GM18517 (cell line): ENCODE data around the gene ZNF714.
A peak's percentile ranks its signal among the peaks of the same experiment; 100 is the strongest.

ENCODE experiments used
- ATAC-seq: cut with Tn5 transposase; IDR thresholded peaks from one replicate; pipeline ENCODE4 v1.9.1; 2021; ENCODE audit warnings: mild to moderate bottlenecking, moderate library complexity; ENCODE audit not compliant: unreplicated experiment

The ZNF714 gene

DNA sequence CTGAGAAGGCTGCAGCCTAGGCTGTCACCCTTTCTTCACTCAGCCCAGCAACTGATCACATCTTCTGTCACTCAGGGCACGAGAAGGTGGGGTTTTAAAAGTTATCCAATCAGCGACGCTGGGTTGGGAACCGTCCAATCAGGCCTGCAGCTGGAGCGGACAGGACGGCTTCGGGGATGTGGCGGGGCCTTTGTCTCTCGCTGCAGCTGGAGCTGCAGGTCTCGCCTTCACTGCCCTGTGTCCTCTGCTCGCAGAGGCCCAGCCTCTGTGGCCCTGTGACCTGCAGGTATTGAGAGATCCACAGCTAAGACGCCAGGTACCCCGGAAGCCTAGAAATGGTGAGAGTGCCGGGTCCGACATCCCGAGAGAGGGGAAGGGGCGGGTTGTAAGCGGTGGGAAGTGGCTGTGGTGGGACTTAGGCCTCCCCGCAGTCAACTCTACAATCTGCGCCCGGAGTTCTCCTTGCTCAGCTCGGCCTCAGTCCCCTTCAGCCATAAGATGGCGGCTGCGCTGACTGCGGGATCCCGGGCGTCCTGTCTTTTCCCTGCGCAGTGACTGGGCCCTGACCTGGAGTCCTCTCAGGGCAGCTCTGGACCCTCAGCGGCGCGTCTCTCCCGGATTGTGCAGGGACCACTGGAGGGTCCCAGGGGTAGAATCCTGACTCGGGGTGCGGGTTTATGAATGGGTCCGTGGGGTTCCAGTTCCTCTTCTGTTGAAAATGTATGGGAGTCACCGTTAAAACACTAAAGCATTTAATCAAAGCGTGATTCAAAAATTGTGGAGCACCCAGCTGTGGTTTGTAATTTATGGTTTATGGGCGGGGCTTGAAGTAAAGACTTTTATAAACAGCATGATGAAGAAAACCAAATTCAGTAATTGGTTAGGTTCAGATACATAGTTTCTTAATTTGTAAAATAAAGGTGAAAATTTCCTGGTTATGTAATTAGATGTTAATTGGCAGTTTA is at the start of gene ZNF714:
ZNF714 (plus strand) TSS at position 193 of the 965 bp plus-strand sequence. CDS start 16,066 bp downstream, outside the sequence.
- peak; percentile 98 for ATAC-seq

- ATAC-seq: no peak
Observed at GRCh38 chr19:21045028-21045427, 37.0 kb upstream of the ZNF714 start.

DNA sequence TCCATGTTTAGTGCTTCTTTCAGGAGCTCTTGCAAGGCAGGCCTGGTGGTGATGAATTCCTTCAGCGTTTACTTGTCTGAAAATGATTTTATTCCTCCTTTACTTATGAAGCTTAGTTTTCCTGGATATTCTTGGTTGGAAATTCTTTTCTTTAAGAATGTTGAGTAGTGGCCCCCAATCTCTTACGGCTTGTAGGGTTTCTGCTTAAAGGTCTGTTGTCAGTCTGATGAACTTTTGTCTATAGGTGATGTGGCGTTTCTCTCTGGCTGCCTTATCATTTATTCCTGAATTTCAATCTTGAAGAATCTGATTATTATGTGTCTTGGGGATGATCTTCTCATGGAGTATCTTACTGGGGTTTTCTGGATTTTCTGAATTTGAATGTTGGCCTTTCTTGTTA is 35.5 kb upstream of the ZNF714 start:
- ATAC-seq: no peak

DNA sequence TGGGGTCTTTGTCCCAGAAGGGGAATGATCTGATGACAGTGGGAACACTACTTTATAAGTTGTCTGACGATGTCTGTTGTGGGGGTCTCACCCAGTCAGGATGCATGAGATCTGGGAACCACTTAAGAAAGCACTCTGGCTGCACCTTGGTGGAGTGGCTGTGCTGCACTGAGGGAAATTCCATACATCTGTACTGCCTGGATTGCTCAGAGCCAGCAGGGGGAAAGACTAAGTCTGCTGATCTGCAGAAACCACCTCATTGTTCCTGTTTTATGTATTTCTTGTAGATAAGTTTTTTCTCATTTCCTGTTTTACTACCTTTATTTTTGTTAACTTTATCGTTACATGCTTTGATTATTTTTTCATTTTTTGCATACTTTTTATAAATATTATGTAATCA is 34.3 kb upstream of the ZNF714 start:
- ATAC-seq: no peak

GRCh38 chr19:21052902-21053301 is 29.1 kb upstream of the ZNF714 start:
- ATAC-seq: no peak

GRCh38 chr19:21065336-21065735 is 16.7 kb upstream of the ZNF714 start:
- ATAC-seq: no peak

DNA sequence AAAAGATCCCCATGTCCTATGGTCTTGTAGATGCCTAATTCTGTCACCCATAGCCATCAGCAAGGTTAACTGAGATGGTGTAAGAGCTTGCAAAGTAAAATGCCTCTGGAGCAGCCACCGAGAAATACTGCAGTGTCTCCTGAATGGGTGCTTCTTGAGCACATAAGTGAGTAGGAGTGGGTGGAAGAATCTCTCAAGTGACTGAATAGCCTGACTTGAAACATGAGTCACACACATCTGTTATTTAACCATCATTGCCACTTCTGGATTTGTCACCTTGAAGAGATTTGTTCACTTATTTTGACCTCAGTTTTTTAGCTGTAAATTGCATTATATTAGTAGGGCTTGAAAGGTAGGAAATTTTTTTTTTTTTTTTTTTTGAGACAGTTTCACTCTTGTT is 2.3 kb downstream of the ZNF714 start:
- no peak for ATAC-seq

DNA sequence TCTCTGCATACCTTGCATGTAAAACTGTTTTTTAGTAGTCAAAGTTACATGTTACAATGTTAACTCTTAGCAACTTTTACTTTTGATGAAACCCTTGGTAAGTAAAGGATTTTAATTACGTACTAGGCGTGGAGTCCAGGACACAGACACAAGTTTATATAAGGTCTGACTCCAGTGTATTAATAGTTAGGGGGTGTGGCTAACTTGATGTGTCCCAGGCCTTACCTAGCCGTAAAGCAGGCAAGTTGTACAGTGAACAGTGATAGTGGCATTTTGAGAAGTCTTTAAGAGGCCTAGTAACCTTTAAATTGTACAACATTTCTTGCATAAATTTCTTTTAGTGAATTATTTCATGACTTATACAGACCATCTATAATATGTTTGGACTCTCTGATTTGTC is 5.9 kb downstream of the ZNF714 start:
- ATAC-seq: no peak

DNA sequence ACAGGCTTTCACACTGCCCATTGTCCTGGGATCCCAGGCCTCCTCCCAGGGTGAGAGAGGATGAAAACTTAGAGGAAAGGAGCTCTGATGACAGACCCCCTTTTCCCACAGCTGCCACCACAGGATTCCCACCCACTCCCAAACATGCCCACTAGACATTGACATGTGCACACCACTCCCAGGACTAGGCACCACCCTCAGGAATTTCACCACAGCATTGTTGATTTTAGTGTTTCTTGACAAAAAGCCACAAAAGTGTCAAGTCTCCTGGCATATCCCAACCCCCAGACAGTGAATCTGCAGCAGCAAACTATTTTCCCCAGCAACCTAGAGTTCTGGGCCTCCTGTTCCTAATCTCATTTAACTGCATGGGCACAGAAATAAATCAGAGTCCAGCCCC is 10.1 kb downstream of the ZNF714 start:
- ATAC-seq: no peak

- no peak for ATAC-seq
Observed at GRCh38 chr19:21094347-21095025, 12.5 kb downstream of the ZNF714 start.

DNA sequence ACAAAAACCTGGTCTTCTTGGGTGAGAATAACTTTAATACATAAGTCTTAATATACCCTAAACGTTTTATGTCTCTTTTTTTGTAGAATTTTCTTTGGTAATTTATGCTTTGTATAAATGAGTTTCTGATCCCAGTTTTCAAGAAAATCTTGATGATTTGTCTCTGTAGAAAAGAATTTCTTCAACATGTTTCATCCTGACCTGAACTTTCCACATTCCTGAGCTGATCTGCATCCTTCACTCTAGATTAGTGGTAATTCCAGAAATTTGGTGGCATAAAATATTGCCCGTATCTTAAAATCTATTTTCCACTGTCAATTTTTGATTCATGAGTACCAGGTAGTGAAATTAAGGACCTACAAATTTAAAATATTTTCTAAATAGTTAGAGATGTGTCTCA is 16.3 kb downstream of the ZNF714 start:
- ATAC-seq: no peak

DNA sequence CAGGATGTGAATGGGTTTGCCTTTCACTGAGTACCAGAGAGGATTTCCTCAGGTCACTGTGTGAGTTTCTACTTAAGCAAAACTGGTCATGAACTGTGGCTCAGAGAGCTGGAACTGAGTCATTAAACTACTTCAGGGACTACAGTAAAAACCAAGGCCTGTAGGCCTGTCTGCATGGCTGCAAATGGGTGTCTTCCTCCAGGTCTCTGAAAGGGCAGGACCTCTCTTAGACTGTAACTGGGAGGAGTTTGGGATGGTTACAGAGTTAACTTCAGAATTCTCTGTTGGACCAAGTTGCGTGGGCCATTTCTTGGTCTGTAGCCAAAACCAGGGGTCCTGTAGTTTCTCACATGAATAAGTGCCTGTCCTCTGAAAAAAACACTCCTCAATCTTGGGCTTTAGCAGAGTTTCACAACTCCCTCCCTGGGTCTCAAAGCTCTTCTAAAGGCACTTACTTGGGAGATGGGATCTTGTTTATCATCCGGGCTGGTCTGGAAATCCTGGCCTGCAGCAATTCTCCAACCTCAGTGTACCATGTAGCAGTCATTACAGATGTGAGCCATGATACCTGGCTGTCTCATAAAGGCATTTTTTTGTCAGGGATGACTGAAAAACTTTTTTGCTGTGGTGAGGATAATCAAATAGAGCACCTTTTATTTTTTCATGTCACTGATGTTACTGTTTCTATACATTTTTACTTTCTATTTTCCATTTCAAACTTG is 19.7 kb downstream of the ZNF714 start:
- no peak for ATAC-seq

GRCh38 chr19:21109116-21109515 is 27.1 kb downstream of the ZNF714 start:
- no peak for ATAC-seq

DNA sequence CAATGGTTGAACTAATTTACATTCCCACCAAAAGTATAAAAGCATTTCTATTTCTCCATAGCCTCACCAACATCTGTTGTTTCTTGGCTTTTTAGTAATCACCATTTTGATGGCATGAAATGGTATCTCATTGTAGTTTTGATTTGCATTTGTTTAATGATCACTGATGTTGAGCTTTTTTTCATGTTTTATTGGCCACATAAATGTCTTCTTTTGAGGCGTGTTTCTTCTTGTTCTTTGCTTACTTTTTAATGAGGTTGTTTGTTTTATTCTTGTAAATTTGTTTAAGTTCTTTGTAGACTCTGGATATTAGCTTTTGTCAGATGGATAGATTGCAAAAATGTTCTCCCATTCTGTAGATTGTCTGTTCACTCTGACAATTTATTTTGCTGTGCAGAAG is 28.2 kb downstream of the ZNF714 start:
- no peak for ATAC-seq

GRCh38 chr19:21115430-21115829 is 33.4 kb downstream of the ZNF714 start:
- ATAC-seq: no peak

GRCh38 chr19:21117041-21117907 is 35.3 kb downstream of the ZNF714 start:
- ATAC-seq: no peak

GRCh38 chr19:21126078-21126477 is 44.1 kb downstream of the ZNF714 start:
- ATAC-seq: no peak

DNA sequence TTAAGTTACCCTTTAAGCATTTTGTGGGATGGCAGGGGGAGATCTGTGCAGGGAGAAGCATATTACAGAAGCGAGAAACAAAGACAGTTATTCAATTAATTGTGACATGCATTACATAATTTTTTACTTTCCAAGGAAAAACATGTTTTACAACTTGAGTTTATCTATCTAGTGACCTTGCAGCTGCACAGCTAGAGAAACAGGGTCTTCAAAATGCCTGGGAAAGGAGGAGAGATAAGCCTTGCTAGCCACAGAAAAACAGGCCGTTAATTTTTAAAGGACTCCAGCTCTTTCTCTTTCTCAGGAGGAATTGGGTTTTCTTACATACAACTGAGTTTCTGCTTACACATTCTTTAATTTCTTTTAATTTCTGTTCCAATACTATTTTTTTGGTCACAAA is 45.0 kb downstream of the ZNF714 start:
- ATAC-seq: no peak

DNA sequence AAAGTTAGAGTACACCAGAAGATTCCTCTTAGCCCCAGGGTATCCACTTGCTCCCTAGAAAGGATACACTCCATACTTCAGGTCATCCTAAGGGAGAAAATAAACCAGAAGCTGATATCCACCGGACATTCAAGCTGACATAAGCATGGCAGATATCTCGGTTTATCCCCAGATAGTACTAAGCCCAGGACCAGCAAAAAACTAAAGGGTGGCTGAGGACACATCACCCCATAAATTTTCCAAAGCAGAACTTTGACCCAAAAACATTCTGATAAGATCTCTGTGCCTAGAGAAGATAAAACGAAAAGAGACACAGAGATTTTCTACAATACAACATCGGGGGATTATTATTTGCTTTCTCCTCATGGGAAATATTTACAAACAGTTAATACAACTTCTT is 45.9 kb downstream of the ZNF714 start:
- ATAC-seq: no peak

DNA sequence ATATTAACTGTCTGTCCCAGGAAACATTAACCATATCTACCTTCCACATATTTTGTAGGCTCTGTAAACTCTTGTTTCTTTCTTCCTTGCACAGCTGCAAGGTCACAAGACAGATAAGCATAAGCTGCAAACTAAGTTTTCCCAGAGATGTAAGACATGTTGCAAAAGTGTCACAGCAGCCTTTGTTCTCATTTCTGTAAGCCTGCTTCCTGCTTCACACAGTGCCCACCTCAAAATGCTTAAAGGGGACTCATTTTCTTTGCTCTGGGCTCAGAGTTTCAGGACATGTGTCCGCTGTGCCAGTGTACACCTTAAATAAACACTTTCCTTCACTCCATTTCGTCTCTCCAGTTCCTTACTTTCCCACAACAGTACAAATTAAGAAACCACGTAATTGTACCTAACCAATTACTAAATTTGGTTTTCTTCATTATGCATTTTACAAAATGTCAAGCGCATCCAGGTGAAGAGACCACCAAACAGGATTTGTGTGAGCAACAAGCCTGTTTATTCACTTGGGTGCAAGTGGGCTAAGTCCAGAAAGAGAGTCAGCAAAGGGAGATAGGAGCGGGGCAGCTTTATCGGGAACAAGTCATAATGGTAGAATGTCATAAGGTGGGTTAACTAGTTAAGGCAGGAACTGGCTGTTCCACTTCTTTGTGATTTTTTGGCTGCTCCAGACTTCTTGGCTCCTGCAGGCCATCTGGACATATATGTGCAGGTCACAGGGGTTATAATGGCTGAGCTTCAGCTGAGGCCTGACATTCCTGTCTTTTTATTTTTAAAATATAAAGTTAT is 47.1 kb downstream of the ZNF714 start:
- ATAC-seq: no peak
